Hematopoietic multipotent progenitor cell treated with erythropoietin and hydrocortisone succinate and interleukin-3 and kit ligand, for 4 days (in vitro differentiated cells): ENCODE measurements around the gene CTSE.

Source experiments
- DNase-seq: peaks from one replicate; pipeline ENCODE4 v3.0.0-alpha.2; 2015

The CTSE gene

DNA sequence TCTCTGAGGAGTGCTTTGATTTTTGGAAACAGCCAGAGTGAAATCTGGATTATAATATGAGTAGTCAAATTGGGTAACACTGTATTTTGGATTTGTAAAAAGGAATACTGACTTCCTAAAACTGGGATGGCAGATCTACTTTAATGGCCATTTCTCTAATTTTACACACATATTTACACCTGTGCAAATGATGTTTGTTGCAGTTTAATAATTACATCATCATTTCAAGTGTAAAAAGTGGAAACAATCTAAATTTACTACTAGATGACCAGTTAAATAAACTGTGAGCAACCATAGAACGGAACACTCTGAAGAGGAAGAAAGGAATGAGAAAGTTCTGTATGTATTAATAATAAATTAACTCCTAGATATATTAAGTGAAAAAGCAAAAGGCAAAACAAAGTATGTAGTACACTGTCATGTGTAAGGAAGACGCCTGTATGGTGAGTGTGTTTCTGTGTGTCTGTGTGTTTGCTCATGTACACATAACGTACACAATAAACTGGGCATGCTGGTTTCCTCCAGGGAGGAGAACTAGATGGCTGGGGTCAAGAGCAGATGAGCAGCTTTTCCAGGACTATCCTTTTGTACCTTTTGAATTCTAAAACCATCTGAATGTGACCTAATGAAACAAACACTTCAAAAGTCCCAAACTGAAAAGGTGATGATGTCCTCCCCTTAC, 26.4 kb upstream of the CTSE start:
- DNase-seq, result no peak

DNA sequence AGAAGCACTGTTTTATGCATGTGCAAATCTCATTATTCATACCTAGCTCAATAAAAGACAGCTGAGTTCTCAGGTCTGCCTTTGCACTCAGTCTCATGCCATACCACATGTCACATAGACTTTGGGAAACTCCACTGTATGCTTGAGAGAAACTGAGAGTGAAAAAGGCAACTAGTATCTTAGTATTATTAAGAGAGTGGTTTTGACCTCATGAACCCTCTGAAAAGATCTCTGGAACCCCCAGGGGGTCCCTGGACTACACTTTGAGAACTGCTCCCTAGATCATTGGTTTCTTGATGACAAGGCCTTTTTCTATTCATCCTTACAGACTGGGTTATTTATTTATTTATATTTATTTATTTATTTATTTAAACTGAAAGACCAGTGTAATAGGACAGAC, 25.6 kb upstream of the CTSE start:
- no peak for DNase-seq

DNA sequence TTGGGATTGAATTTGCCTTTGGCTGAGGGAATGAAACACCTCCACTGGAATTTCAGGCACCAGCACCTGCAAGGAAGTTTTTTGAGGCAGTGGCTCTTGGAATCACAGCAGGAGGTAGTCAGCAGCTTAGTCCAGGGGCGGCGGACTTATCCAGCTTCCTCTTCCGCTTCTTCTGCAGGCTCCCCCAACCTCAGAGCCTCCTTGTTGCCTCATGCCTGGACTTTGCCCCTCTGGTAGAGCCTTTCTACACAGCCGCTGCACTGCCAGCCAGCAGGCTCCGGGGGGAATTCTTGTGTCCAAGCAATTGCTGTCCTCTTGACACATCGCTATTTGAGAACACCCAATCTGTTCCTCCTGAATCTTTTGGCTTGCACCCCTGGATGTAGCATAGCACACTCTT, 24.9 kb upstream of the CTSE start:
- no peak for DNase-seq

DNA sequence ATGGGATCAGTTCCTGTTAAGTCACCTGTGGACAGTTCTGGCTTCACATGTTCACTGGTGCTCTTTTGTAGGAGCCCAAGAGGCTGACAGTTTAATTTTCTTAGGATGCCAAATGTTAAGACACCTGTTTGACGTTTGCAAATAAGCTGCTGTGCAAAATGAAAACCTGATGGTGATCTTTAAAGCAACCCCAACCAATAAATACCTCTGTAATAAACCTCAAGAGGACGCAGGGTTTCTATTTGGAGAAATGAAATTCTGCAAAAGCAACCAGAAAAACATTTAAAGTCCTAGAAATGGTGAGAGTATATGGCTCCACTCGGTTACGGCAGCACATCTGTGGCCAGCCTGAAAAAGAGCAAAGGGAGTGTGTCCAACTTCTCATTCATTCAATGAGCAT, 23.6 kb upstream of the CTSE start:
- no peak for DNase-seq

DNA sequence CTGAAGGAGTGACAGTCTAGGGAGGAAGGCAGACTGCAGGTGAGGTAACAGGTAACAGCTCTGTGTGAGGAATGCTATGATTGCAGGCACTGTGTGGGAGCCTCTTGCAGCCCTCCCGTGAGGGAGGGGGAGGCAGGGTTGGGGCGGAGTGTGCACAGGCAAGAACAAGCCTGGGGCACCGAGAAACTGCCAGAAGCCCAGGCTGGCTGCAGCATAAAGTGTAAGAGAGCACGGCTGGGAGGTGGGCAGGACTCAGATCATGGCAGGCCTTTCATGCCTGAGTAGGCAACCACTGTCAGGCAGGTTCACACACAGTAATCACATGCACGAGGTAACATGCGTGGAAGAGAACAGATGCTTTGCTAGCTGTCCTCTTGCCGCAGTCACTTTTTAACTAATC, 17.9 kb upstream of the CTSE start:
- DNase-seq, result no peak

DNA sequence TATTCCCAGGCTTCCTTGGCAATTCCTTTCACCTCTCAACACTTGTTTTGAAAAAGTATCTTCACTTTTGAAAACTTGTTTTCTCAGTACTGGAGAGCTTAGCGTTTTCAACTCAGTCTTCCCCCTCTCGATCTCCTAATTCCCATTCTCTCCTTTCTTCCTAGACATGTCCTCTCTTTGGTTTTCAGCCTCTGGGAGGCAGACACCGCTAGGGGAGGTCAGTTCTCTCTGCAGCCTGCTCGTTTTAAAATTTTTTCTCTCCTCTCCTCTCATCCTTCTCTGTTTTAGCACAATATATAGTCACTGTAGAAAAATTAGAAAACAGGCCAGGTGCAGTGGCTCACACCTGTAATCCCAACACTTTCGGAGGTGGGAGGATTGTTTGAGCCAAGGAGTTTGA, 16.6 kb upstream of the CTSE start:
- no peak for DNase-seq

DNA sequence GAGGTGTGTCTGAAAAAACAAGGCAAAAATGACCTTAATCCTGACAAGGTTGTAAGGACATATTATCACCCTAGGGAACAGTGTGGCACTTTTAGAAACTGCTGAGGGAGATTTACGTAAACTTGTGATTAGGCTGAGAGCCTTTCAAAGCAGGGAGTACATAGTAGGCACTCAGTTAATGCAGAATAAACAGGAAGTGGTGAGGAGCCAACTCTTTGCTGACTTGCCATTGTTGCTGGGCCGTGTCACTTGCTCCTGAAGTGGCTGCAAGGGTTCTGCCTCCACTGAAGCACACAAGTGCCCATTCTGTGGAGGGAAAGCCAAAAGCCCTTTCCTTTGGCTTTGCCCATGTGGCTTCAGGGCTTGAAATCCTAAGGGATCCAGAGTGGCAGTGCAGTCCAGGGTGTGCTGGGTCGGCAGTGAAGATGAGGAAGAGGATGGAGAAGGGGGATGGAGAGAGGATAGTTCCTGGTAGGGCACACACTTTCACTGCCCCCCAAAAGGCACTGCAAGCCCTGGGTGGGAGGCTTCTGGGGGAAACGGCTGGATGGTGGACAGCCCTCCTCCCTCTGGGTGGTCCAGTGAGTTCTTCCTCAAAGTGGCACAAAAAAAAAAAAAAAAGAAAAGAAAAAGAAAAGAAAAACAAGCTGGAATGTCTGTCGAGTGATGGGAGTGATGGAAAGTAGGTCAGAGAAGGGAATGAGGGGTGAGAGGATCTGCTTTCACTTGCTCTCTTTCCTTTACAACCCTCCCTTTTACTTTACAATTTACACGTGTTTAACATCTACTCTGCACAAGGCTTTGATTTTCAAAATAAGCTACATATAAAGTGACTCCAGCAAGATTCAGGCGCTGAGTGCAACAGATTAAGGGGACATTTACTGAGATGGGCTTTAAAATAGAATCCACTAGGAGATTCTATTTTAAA, 15.6 kb upstream of the CTSE start:
- no peak for DNase-seq

DNA sequence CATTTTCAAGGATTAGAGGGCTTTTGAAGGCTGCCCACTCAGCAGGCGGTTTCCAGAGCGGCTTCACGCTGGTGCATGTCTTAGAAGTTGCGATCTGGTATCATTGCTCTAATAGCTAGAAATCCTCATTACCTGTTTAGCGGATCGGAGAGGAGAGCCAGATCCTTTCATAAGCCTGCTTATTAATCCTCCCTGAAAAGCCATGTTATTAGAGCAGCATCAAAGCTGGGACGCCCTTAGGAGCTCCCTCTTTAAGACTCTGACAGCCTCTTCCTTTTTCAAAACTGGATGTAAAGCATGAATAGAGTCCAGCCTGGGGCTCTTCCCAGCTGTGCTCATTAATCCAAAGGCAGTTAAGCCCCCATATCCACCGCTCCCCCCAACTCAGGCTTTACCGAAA, 13.9 kb upstream of the CTSE start:
- no peak for DNase-seq

DNA sequence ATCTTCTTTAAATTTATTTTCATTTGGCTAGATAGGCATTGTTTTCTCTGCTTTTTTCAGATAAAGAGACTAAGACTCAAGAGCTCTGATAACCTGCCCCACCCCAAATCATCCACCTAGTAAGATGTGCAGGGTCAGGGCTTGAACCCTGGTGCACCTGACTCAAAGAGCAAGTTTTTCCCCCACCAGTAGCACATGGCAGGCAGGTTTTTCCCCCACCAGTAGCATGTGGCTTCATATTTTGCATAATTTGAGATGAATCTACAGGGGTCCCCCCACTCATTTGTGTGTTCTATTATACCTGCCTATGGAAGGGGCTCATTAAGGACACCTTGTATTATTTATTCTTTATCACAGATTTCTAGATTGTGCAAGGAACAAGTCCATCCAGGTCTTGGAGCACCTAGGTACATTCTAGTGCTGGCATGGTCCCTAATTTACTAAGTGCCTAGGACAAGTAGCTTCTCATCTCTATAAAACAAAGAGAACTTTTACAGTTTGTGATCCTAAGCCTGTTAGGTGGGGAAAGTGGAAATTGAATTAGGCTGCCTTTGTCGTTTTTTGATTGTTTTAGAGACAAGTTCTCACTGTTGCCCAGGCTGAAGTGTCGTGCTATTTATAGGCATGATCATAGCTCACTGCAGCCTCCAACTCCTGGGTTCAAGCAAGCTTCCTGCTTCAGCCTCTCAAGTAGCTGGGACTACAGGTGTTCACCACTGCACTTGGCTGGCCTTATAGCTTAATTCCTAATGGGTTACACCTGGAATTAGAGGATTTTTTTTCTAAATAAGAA, 13.2 kb upstream of the CTSE start:
- no peak for DNase-seq

DNA sequence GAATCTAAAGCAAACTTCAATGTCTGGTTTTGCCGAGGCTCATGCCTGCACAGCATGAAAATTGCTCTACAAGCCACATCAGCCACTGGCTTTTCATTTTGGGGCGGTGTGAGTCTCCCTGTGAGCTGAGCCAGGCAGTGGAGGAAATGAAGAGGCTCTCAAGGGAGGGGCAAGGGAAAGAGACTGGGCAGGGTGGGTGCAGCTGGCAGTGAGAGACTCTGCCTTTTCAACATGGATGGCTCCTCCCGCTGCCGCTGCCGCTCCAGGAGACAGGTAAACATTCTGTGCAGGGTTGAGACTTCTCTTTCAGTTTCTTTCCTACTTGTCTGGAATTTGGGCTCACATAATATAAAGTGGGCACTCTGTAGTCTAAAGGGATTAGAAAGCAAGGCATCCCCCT, 11.3 kb upstream of the CTSE start:
- DNase-seq, result peak; percentile 78

DNA sequence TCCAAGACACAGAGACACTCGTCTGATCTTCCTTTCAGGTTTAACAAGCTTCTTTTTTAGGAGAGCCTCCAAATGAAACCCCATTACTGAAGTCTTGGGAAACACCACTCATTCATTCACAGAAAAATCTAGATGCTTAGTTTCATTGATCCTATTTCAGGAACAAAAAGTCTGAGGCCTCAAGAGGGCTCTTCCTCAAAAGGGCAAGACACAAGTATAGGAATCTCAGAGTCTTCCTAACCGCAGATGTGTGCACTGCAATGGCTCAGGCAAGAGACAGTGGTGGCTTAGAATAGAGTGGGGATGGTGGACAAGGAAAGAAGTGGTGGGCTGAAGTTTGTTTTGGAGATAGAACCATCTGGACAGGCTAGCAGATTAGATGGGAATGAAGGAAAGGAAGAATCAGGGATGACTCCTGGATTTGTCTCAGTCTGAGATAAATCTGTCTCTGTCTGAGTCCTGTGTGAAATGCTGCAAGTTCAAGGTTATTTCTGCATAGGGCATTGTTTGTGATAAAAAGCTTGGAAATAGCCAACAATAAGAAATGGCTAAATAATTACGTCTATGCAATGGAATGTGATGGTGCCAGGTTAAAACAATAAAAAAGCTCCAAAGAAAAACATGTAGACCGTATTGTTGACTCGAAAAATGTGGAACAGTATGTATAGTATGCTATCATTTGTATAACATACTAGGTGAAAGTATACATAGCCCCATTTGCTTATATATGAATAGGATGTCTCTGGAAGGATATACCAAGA, 8.9 kb upstream of the CTSE start:
- DNase-seq, result no peak

DNA sequence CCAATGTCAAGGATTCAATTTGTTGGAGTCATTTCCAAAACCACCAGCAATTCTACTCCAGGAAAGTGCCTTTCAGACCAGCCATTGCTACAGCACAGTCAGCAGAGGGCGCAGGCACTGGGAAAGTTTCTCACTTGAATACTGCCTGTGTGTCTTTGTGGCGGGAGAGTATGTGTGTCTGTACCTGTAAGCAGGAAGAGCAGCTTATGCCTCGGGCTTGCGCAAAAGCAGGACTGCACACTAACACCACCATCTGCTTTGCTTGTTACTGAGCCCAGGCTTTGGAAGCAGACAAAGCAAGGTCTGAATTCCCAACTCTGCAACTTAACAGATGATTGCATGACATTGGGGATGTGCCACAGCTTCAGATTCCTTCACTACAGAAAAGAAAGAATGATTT, 7.0 kb upstream of the CTSE start:
- peak; percentile 91 for DNase-seq

DNA sequence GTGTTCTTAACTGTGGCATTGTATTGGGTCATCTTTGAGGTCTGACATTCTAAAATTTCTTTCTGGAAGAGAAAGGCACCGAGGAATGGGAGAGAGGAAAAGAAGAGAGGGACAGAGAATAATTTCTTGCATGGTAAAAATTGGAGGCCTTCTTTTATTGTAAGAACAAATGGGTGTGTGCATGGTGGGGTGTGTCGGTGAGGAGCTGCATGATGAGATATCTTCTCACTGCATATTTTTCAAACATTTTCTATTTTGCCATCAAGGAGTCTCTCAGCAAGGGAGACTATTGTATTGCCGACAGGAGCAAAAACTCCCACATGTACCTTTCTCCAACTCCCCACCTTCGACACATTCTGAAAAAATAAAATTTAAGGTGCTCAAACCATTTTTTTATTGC, 6.5 kb upstream of the CTSE start:
- peak; percentile 65 for DNase-seq

DNA sequence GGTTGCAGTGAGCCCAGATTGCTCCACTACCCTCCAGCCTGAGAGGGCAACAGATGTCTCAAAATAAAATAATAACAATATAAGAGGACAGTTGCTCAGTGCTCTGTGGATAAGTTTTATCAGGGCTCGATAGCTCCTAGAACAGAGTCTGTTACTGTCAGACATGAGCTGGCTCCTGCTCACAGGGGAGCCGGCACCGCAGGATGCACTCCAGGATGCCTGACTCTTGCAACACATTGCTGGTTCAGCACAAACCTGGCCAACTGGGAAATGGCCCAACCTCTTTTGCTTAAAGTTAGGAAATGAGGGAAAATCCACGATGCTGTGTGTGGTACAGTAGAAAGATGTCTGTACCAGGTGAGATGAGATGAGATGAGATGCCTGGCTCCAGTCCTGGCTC, 5.8 kb upstream of the CTSE start:
- DNase-seq, result no peak

DNA sequence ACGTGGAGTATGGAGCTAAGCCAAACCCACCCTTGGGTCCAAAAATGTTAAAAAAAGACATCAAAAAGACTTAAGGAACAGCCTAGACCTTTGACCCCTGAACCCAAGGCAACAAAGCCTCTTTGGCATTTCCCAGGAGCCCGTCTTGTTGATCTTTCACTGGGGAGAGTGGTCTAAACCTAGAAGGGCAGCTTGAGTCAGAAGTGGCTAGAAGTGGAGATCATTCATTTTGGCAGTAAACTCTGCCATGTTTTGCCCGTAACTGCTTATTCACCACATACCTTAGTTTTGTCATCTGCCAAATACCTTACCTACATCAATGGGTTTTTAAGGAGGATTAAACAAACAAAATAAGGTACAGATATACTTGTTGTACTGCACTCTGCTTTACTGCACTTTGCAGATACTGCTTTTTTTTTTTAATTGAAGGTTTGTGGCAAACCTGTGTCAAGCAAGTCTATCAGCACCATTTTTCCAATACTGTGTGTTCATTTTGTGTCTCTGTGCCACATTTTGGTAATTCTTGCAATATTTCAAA, 1.7 kb upstream of the CTSE start:
- no peak for DNase-seq

DNA sequence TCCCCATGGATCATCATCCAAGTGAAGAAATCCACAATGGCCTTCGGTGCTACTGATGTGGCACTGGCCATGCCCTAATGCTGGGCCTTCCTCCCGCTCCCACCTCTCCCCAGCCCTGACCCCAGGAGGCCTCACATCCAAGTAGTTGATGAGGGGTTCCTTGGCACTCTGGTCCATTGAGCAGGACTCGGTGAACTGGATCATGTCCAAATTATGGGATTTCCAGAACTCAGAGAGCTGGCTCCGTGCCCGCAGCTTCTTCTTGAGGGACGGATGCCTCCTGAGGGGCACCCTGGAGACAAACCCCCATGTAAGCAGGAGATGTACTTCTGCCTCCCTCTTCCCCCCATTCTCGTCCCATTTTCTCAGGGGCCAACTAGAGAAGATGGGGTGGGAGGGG, 929 bp downstream of the CTSE start:
- no peak for DNase-seq

DNA sequence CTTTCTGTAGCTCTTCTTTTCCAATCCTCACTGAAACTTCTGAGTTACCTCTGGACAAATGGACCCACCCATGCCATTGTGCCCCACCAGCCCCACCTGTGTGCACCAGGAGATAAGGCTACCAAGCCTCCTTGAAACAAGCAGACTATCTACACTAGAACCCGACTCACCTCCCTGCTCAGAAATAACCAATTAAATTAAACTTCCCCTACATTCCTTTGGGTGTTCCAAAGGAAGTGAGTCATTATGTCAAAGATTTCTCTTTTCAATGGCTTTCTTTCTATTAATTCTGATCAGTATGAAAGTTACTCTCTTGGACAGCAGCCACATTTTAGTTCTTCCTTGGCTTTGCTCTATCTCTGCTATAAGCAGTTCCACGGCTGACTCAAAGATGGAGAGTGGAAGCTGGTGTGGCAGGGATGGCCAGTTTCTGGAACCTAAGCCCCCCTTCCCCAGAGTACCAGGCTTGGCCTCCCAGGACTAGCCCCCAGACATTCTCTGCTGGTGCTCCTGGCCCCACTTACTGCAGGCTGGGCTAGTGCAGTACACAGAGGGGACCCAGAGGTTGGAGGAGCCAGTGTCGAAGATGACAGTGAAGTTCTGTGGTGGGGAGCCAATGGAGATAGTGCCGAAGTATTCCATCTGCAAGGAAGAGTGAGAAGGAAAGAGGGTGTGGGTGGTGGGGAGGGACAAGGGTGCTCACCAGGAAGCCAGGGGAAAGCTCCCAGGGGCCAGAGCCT, 1.9 kb downstream of the CTSE start:
- no peak for DNase-seq

DNA sequence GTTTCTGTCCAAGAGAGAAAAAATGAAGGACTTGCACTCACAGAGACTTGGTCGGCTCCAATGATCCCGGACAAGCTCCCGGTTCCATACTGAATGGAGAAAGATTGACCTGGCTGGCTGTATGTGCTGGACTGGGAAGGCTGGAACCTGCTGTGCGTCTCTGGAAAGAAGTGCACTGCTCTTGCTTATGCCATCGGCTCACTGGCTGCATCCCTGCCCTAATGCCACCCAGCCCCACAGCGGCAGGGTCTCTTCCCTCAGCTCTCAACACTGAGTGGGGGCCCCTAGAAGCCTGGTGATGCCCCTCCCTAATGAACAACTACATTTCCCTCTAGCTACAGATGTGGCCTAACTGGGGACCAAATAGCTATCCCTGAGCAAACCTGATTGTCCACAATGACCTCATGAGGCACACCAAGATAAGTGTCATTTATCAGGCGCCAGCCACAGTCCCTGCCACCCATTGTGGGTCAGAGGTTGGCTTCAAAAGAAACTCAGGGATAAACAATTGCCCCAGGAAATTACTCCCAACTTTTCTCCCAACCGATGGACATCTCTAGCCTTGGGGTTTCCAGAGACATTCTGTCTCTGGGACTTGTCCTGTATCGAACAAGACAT, 2.6 kb downstream of the CTSE start:
- peak; percentile 70 for DNase-seq

DNA sequence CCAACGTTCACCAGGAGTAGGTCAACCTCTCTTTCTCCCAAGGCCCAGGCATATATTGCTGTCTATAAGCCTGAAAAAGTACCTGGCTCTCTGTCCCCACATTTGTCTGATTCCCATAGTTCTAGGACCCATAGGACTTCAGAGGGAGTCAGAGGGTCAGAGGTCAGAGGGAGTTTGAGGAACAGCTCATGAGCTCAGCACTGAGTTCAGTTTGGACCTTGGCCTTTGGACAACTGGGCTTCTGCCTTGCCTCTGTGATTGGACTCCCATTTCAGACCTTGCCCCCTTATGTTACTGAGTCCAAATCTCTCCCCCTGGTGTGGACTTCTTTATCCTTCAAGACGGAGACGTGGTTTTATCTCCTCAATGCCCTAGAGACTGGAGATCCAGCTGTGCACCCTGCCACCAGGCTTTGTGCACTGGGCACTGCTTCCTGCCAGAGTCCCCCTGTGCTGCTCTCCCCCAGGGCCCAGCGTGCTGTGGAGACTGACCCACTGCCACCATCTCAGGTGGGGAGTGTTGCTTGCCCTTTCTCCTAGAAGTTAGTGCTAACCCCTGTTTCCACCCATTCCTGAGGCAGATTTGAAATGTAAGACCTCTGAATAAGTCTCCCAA, 3.2 kb downstream of the CTSE start:
- no peak for DNase-seq

DNA sequence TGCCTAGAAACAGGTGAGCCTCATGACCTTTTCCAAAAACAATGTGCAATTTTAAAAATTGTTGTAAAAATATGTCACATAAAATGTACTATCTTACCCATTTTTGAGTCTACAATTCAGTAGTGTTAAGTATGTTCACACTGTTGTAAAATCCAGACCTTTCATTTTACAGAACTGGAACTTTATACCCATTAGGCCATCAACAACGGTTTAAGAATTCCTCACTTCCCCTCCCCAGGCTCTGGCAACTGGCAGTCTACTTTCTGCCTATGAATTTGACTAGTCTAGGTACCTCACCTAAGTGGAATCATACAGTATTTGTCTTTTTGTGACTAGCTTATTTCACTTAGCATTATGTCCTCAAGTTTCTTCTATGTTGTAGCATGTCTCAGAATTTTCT, 8.6 kb downstream of the CTSE start:
- no peak for DNase-seq

DNA sequence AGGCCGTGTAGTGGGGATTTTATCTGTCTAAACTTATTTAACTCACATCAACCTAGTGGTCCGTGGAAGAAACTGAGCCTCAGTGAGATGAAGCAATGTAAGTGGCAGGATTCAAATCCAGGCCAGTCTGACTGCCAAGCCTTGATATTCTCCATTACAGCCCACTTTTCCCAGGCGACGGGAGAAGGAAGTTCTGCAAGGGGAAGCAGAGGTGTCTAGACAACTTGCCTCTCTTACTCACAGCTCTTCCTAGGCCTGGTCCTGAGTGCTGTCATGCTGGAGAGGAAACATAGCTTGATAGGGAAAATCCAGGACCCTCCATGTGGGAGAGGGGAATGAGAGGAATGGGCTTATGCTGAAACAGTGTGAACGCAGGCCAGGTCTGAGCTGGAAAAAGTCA, 9.1 kb downstream of the CTSE start:
- no peak for DNase-seq
